G401.6 (cell line): ENCODE results near the gene ZNF783.

ENCODE experiments used
- FAIRE-seq: peaks from 2 replicates; lab custom pipeline; 2012; peaks lifted over from hg19 to GRCh38; lab: Jason Lieb, UNC

ZNF783 gene

DNA sequence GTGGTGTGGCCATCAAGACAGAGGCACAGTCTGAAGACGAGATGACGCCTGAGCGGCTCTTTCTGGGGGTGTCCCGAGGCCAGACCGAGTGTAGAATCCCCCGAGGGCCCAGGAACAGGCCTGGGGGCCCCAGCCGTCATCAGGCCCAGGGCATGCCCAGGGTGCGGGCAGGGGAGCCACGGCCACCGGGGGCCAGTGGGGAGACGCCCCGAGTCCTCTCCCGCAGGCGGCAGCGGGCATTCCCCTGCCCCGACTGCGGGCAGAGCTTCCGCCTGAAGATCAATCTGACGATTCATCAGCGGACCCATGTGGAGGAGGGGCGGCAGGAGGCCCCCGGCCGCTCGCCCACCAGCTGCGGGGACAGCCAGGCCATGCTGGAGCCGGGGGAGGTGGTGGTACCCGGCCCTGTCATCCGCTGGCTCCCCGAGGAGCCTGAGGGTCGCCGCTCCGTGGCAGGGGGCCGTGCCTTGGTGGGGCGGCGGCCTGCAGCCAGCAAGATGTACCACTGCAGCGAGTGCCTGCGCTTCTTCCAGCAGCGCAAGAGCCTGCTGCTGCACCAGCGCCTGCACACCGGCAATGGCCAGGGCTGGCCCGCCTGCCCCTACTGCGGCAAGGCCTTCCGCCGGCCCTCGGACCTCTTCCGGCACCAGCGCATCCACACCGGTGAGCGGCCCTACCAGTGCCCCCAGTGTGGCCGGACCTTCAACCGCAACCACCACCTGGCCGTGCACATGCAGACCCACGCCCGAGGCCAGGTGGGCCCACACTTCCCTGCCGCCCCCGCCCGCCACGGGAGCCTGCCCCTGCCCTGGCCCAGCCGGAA is 19.7 kb downstream of the ZNF783 start:
- no peak for FAIRE-seq

DNA sequence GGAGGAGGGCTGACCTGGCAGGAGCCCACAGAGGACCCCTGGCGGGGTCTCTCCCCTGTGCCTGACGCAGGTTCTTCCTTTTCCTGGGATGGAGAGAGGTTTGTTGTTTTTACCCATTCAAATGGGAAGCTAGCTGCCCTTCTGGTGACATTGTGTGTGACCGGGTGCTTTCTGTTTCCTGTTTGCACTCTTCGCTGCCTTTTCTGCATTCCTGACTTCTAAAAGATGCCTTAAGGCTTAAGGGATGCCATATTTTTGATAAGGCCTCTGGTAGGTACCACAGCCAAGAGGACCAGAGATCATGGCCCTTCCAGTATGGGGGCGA is 20.3 kb downstream of the ZNF783 start:
- no peak for FAIRE-seq

DNA sequence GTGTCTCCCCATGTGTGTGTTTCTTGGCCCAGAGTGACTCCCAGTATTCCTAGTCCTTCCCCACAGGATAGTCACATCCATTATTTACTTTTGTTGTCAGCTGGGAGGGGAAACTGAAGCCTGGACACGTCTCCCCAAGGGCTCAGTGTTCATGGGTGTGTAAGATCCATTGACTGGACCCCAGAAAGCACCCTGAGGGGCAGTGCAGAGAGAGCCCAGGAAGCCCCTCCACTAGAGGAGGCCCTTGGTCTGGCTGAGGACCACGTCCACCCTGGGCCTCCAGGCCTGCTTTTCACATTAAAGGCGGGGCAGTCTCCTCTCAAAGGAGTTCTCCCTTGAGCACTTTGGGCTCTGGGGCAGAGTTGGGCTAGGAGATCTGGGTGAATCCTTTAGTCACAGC is 21.3 kb downstream of the ZNF783 start:
- FAIRE-seq: no peak

DNA sequence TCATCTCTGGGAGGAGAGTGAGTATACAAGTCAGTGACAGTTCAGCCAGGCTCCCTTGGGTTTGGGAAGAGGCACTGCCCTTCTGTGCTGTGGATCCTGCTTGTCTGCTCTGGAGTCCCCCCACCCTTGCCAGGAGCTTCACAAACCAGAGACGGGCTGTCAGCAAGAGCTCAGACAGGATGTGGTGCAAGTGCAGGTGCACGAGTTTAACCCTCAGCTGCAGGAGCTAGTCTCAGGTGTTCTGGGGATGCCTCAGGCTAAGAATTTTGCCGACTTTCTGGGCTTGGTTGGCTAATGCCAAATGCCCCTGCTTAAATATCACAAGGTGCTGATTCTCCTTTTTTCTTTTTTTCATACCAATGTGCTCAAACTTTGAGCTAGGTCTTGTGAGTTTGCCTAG is 22.3 kb downstream of the ZNF783 start:
- no peak for FAIRE-seq

DNA sequence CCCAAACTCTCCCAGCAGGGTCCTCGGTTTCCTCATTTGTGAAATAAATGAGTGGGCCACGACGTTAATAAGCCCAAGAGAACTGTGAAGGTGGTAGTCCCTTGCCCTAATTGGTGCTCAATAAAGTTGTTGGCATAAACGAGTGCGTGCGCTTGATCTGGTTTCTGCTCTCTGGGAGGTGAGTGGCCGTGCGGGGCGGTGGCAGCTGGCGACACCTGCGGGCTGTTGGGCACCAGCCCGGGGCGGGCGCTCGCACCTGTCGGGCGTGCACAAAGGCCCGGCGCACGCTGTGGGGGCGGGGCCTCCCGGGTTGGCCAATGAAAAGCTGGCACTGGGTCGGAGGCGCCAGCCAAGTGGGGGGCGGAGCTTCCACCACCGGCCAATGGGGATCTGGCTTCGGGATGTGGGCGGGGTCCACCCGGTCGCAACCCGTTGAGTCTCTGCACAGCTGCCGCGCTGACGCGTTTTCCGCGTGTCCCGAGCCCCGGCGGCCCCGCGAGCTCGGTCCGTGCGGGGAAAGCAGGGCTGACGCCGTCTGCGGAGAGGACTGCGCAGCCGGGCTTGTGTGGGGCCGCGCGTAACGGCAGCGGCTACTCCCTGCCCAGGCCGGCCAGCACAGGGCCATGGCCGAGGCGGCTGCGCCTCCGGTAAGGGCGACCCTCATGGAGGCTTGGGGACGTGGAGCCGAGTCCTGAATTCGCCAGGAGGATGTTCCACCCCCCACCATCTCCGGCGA is 23.0 kb downstream of the ZNF783 start:
- peak; percentile 89 for FAIRE-seq

DNA sequence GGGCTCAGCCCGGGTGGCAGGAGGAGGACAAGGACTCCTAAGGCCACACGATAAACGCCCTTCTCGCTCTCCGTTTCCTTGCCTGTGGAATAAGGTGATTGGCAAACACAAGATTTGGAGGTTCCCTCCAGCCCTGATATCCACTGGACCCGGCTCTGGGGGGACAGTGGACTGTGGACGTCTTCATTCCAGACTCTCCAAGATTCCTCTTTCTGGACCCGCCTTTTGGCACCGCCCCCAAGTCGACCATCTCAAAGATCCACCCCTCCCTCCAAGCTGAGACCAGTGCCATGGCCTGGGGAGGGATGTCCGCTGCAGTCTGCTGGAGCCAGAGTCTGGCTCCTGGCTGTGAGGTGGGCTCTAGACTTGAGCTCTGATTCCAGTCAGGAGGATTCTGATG is 23.6 kb downstream of the ZNF783 start:
- FAIRE-seq: no peak

DNA sequence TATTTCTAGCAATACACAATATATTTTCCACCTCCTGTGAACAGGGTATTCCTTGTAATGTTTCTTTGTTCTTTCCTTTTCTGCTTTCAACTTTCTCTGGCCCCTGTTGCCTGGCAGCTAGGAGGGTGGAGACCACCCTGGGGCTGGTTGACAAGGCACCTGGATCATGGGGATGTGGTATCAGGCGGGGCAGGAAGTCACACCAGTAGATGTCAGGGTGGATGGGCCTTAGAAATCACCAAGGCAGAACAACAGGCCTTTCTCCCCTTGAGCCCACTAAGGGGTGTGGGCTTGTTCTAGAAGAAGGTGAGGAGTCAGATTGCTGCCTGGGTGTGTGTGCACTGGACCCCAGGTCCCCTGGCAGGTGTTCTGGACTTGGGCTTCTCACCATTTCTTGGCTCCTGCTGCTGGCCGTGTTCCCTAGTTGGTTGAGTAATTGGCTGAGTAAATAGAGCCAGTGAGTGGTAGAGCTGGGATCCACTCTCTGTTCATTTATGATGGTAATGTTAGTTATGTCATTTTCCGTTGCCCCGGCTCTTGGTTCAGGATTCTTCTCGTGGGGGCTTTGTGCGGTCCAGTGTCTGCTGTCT is 24.9 kb downstream of the ZNF783 start:
- no peak for FAIRE-seq

DNA sequence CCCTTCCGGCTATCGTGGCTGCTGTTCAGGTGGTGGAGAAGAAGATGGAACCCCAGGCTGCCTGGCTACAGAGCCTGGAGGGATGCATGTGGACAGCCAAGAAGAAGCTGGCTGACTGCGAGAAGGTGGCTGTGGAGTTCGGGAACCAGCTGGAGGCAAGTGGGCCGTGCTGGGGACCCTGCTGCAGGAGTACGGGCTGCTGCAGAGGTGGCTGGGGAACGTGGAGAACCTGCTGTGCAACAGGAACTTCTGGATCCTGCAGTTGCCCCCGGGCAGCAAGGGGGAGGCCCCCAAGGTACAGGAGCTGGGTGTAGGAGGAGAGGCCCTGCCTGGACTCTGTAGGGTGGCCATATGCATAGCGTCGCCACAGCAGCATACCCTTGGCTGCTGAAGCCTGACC is 25.6 kb downstream of the ZNF783 start:
- FAIRE-seq: no peak

DNA sequence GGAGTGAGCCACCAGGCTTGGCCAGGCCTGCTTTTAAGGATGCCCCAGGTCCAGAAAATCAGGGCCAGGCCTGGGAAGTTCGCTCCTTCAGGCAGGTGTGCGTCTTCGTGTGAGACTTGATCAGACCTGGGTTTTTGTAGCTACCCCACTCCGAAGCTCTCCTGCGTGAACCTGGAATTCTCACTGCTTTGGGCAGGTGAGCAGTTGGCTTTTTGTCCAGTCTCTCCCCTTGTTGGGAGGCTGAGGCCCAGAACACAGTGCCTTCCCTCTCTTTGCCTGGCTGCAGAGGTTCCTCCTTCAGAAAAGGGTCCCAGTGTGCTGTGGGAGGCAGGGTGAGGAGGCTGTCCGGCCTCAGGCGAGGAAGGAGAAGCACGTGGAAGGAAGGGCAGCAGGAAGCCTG is 27.3 kb downstream of the ZNF783 start:
- no peak for FAIRE-seq

DNA sequence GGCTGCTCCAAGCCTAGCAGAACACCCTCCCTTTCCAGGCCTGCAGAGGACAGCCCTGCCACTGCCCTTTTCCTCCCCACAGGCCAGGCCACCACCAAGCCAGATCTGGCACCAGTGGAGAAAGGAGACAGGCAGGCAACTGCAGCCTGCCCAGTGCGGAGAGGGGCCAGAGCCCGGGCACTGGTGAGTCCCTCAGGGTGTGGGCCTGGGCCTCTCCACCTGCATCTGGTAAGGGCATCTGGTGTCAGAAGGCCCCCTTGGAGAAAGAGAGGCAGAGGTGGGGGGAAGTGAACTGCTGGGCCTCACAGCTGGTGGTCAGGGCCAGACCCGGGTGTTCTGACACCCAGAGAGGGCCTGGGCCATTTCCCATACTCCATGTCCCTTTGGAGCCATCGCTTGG is 27.9 kb downstream of the ZNF783 start:
- no peak for FAIRE-seq

DNA sequence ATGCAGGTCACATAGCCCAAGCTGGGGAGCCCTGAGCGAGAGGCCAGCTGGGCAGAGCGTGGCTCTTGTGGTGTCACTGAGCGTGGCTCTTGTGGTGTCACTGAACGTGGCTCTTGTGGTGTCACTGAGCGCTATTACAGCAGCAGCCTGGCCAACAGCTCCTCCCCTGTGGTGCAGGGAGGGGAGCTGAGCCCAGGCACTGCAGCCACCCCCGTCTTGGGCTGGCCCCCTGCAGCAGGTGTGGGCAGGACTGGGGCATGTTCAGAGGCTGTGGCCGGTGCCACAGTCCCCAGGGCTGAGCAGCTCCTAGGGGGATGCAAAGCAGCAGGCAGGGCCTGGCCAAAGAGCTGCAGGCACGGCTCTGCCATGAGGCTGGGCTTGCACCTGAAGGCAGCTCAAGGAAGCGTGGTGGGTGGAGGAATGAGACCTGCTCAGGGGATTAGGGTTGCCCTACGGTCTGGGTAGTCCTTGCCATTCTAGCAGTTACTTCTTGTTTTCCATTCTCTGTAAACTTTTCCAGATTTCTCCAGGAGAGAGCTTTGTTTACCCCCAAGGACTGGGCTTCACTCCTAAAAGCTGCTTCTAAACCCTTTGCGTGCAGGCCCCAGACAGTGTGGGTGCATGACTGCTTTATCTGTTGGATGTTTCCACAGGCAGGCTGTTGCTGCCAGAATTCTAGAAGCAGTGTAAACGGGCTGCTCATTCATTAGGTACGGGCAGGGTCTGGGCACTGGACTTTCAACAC is 29.2 kb downstream of the ZNF783 start:
- no peak for FAIRE-seq

DNA sequence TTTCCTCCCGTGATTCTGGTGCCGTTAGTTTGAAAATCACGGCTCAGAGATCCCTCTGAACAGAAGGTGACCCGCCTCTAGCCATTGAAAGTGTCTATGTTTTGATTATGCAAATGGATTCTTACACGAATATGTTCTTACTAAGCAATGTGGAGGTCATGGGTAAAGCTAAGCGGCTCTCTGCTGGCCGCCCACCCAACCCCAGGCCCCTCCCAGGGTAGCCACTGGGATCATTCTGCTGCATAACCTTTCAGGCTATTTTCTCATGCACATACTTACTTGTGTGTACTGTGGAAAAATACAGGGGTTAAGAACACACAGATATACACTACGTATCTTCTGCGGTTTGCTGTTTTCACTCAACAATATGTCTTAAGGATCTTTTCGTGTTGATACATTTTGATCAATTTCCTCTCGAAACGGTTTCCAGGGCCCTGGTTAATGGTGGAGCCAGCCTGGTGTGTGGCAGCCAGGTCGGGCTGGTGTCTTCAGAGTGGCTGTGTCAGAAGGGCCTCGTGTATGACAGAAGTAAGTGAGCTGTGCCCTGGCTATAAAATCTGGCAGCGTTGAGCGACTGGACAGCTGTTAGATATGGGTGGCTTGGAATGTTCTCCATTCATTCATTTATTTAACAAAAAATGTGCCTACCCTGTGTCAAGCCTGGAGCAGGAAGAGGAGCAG is 29.9 kb downstream of the ZNF783 start:
- no peak for FAIRE-seq

DNA sequence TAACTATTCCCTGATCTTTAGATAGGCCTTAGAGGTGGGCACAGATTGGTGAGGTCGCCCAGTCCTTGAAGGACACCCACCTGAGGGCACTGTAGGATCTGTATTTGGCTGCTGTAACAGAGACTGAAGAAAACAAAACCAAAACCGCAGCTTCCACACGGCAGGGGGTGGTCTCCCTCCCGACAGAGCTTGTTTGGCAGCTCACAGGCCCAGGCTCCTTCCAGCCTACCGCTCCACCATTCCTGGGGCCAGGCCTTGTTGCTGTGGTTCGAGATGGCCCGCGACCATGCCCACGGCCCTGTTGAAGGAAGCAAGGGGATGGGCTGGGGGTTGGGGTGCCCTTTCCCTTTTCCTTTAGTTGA is 30.4 kb downstream of the ZNF783 start:
- FAIRE-seq: no peak

DNA sequence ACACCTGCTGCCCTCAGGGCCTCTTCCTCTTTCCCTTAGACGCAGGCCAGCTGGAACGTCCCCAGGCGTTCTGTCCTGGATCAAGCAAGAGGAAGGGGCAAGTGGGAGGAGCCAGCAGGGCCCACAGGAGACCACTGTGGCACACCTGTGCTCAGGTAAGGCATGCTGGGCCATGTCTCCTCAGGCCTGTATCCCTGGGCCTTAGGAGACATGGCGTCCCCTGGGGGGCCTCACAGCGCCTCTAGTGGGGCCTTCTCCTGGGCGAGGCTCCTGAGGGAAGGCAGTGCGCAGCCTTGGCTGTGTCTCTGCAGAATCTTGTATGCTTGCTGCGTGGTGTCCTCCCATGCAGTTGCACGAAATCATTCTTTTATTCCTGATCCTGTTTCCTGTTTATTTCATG is 31.3 kb downstream of the ZNF783 start:
- FAIRE-seq: no peak

DNA sequence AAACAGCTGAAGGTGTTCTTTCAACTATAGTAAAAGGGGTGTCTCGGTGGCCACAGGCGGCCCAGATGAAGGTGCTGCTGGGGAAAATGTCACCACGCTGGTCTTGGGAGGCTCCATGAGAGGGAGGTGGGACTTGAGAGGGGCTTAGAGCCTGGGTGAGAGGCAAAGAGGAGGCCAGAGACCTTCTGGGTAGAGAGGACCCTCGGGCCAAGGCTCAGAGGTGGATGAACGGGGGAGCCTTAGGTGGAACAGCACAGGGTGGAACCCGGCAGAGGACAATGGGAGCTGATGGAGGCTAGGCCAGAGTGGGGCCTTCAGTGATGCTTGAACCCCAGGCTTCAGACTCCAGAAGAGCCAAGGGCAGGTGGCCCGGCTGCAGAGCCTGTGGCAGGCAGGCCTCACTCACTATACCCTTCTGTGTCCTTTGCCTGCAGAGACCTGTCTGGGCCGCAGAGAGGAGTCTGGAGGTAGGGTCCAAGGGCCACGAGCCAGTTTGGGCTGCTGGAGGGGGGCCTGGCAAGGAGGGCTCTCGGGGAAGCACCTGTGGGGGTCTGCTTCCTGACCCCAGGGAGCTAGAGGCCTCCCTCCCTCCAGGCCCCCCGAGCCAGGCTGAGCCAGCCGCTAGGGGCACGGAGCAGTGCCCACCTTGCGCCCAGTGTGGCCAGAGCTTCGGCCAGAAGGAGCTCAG is 32.1 kb downstream of the ZNF783 start:
- no peak for FAIRE-seq

DNA sequence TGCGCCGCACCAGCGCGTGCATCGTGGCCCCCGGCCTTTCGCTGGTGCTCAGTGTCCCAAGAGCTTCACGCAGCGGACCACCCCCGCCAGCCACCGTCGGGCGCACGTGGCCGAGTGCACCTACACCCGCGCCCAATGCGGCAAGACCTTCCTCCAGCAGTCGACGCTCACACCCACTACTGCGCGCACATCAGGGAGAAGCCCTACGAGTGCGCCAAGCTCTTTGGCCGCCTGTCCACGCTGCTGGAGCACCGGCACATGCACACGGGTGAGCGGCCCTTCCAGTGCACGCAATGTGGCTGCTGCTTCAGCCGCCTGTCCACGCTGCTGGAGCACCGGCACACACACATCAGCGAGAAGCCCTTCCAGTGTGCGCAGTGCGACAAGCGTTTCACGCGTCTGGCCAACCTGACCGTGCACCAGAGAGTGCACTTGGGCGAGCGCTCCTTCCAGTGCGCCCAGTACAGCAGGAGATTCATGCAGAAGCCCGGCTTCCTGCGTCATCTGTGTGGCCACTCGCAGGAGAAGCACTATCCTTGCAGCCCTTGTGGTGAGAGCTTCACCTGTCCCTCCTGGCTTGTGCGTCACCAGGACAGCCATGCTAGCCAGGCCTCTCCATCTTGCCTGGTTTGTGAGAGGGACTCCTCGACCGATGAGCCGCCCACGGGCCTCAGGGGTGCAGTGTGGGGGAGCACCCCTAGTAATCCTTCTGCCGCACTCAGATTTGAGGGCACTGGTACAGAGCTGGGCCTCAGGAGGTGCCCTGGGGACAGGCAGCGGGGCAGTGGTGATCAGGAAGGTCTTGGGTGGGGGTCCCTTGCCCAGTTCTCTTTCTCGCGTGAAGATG is 32.9 kb downstream of the ZNF783 start:
- FAIRE-seq: no peak

DNA sequence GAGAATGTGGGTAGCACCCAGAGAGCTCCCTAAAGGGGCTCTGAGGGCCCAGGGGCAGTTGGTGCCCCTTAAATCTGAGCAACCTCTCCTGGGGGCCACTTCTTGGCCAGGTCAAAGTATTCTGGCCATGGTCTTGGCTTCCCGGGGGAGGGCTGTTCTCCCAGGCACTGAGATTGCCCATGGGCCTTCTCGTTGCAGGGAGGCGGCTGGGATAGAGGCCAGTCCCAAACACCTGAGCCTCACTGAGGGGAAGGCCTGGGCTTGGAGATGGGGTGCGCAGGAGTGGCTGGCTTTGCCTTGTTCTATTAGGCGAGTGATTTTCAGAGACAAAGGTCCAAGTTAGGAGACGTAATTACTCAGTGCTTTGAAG is 33.5 kb downstream of the ZNF783 start:
- no peak for FAIRE-seq

DNA sequence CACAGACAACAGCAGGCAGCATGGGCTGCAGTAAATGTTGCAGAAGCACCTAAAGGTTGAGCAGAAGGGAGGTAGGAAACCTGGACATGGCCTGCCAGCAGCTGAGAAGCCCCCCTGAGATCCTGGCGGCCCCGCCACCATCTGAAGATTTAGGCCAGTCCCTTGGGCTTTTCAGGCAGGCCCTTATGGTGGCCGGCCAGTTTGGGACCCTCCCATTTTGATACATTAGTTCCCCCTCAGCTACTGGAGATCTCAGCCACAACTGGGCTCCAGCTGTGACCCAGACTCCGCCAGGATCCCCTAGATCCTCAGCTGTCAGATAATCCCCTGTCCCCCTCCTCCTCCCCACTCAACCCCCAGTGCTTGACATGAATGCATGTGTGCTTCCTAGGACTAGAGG is 34.4 kb downstream of the ZNF783 start:
- FAIRE-seq: no peak

DNA sequence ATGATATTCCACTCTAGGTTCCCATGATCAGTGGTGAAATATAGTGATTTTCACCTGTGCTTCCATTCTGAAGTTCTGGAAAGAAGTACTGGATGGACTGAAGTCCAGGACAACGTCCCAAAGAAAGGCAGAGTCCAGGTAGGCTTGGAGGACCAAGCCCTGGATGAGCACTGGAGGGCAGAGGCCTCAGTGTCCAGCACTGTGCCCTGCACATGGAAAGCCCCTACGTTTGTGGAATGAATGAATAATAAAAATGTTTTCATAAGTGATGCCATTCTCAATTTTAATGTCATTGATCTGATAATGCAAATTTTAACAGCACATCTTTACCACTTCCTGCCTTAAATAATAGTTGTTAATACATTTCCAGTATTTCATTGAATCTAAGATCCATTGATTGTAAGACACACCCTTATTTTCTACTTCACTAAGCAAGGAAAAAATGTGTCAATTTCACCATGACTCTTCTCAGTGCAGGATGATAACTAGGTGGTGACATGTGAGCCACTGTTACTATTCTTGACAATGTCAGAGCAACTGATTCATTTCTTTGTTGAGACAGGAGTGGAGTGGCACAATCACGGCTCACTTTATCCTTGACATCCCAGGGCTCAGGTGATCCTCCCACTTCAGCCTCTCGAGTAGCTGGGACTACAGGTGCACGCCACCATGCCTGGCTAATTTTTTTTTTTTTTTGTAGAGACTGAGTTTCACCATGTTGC is 35.2 kb downstream of the ZNF783 start:
- no peak for FAIRE-seq

DNA sequence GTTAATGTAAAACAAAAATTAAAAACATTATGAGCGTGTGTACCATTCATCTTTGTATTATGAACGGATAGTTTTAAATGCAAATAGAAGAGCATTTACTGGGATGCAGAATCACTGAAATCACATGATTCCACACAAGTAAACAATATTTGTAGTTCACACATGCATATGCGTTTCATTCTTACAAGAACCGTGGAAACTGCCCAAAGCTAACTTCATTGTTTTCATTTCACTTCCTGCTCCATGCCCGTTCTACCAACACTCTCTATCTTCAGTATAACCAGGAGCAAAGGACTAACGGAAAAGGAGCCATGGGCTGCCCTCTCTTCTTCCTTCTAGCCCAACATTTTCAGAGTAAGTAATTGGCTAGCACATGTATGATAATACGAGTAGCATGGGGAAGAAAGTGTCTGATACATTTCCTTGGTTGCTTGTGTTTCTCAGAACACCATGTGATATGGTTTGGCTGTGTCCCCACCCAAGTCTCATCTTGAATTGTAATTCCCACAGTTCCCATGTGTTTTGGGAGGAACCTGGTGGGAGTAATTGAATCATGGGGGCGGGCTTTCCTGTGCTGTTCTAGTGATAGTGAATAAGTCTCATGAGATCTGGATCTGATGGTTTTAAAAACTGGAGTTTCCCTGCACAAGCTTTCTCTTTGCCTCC is 38.8 kb downstream of the ZNF783 start:
- FAIRE-seq: no peak
